22Rv1 (cell line): ENCODE measurements around the gene LNX2.

Experiments
- H3K27ac ChIP-seq: fragments of 450-650 bp; 2 replicates; pipeline ENCODE4 v1.5.1; 2017
- CTCF ChIP-seq: fragments of 450-650 bp; IDR thresholded peaks from 2 replicates; pipeline ENCODE4 v1.5.1; 2017; ENCODE audit warnings: mild to moderate bottlenecking
- ZFX ChIP-seq: fragments of 450-650 bp; IDR thresholded peaks from 2 replicates; pipeline ENCODE4 v1.6.1; 2017; ENCODE audit warnings: antibody characterized with exemption, borderline replicate concordance

Gene LNX2

GRCh38 chr13:27497563-27498230, 122.6 kb downstream of the LNX2 start:
- TF ChIP-seq CTCF (no peak), ZFX (no peak)

GRCh38 chr13:27496536-27497273, 123.6 kb downstream of the LNX2 start:
- TF ChIP-seq CTCF = no peak
- TF ChIP-seq ZFX = no peak
- H3K27ac ChIP-seq = no peak overlapping the region

More at GRCh38 chr13:27497563-27498230, 122.6 kb downstream of the LNX2 start:
- no peak overlapping the region for H3K27ac ChIP-seq

GRCh38 chr13:27496006-27496405, 124.3 kb downstream of the LNX2 start:
- no peak overlapping the region for H3K27ac ChIP-seq
- TF ChIP-seq CTCF = no peak
- no peak for TF ChIP-seq ZFX
